HG02938 (cell line): Measurements from ENCODE around the gene FRMD3.

Source experiments
- ATAC-seq: cut with Tn5 transposase; IDR thresholded peaks from one replicate; pipeline ENCODE4 v1.9.1; 2021; ENCODE audit warnings: mild to moderate bottlenecking, moderate library complexity; ENCODE audit not compliant: unreplicated experiment

Gene FRMD3

GRCh38 chr9:83440641-83441040 is 97.6 kb downstream of the FRMD3 start:
- ATAC-seq = no peak

DNA sequence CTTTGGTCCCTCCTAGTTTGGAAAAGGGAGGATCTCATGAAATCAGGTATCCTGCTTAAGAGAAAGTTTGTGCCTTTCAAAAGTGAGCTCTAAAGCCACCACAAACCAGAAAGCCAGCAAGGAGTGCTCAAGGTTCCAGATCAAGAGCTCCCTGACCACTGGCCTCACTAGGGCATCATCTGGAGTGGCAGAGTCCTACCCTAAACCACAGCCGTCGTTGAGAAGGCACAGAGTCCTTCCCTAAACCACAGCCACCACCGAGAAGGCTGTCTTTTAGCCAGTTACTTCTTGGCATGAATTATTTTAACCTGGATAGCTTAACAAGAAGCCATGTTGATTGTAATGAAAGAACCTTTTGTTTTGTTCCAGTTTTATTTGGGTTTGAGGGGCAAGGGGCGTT is 102.9 kb downstream of the FRMD3 start:
- no peak for ATAC-seq

DNA sequence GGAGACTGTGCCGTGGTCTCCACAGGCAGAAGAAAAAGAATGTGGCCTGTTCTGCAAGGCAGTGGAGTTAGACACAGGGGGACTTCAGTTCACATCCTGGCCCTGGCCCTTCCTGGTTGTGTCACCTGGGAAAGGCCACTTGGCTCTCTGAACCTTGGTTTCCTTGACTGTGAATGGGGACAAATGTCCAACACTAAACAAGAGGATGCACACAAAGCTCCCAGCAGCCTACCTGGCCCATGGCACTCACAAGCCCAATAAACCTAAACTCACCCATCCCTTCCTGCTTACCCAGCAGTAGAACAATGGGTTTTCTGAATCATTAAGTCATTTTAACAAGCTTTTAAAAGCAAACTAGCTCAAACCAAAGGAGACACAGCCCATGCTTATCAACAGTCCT is 103.9 kb downstream of the FRMD3 start:
- ATAC-seq = no peak

DNA sequence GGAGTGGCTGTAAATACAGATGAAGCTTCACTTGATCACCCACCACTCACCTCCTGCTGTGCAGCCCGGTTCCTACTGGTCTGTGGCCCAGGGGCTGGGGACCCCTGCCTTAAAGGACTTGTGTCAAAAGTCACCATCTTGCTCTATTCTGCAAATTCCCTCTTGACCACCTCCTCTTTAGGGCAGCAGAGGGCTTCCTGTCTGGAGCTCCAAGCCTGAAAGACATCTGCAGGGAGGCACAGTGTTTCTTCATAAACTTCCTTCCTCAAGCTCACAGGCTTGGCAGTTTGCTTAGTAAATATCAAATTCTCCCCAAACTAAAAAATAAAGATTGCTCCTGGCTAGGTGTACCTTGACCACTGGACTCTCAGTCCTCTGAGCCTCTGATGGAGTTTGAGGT is 104.4 kb downstream of the FRMD3 start:
- no peak for ATAC-seq

GRCh38 chr9:83432877-83433550 is 105.2 kb downstream of the FRMD3 start:
- ATAC-seq = no peak

DNA sequence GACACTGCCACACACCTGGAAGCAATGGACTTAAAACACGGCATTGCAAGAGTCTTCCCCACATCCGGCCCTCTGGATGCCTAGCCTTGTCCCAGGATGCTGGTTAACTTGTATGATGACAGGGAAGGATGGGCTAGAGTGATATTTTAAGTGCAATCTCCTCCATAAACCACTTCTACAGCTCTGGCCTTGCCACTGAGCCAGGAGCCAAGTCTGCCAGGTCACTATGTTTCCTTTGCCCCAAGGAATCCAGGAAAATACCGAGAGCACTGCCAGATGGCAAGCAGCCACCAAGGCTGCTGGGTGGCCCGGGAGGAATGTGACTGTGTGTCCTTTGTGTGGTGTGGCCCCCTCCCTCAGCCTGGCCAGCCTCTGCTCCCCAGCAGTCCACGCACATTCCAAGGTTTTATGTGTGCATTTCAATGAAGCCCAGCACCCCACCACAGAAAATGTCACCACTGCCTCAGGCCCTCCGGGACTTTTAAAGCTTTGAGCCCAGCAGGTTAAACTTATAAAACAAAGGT is 106.0 kb downstream of the FRMD3 start:
- ATAC-seq = no peak

DNA sequence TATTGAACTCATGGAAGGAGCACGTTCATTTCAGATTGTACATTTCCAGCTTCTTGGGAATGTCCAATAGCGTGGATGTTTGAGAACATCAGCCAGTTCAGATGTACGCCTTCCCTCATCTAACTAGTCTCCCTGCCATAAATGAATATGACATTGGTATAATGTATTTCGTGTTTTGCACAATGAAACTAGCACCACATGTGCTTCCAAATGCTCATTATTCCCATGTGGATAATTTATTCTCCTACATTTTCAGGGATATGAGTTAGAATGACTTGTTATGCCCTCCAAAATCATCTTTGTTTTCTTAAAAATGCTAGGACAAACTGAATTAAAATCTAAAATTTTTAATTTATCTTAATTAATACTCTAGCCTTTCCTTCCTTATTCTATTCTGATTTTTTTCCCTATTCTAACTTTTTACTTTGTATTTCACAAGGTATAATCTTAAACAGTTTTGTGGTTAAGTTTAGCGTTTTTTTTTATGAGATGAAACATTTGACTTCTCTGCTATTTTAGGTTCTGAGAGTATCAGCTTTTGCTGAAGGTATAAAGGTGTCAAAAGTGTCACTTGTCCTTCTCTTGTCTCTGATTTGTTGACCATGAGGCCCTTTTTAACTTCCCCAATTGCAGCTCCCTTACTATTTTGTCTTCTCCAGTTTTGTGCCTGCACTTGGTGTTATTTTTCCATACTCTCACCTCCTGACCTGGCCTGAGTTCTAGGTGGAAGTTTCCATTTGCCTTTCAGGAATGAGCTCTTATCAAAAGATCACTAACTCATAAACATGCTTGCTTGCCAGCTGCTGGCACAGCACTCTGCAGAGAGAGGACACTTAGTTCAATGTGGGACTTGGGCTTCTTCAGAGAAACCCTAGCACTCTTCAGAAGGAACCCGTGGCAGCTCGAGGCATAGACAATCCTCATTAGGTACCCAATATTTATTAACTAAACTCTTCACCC is 106.8 kb downstream of the FRMD3 start:
- ATAC-seq = no peak

DNA sequence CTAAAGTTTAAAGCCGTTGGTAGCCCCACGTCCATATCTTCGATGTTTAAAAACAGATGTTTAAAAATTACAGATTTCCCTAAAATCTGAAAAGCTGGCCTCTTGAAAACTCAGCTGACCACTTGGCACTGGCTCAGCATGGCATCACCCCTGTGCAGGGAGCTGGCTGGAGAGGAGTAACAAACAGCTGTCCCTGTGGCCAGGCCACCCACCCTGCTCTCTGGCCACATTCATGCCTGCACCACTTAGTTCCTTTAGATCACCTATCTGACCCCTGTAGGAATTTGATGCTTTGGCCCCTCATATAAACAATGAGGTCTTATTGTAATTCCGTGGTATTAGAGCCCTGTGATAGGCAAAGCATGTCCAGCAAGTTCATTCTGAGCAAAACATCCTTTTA is 107.5 kb downstream of the FRMD3 start:
- ATAC-seq = no peak

GRCh38 chr9:83429229-83429628 is 109.0 kb downstream of the FRMD3 start:
- ATAC-seq = no peak

DNA sequence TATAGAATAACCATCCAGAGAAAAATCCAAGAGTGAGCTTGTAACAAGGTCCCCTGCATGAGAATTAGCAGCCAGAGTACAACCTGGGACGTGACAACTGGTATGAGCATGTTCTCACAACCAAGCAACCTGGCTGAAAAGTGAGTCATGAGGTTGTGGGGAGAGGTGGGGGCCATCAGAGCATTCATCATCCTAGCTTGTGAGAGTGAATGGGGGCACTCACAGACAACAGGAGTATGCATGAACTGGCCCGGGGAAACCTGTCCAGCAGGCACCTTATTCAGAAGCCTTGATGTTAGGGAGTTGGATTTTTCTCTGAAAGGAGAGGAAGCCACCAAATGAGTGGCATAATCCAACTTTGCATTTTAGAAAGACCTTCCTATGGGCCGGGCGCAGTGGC is 113.0 kb downstream of the FRMD3 start:
- no peak for ATAC-seq

DNA sequence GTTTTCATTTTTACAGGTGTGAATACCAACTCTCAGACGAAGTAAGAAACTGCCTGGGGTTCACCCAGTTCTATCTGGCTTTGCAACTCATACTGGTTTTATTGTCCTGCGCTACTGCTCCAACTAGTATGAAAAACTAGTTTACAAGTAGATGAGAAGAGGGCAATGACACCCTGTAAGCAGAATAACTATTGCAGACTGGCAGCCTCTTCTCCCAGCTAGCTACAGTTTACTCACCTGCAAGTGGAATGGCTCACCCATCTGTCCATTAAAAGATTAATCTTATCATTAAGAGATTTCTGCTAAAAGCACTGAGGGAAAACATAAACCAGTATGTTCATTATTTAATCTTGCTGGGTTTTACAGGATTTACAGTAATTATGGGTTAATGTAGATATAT is 113.4 kb downstream of the FRMD3 start:
- ATAC-seq = no peak

DNA sequence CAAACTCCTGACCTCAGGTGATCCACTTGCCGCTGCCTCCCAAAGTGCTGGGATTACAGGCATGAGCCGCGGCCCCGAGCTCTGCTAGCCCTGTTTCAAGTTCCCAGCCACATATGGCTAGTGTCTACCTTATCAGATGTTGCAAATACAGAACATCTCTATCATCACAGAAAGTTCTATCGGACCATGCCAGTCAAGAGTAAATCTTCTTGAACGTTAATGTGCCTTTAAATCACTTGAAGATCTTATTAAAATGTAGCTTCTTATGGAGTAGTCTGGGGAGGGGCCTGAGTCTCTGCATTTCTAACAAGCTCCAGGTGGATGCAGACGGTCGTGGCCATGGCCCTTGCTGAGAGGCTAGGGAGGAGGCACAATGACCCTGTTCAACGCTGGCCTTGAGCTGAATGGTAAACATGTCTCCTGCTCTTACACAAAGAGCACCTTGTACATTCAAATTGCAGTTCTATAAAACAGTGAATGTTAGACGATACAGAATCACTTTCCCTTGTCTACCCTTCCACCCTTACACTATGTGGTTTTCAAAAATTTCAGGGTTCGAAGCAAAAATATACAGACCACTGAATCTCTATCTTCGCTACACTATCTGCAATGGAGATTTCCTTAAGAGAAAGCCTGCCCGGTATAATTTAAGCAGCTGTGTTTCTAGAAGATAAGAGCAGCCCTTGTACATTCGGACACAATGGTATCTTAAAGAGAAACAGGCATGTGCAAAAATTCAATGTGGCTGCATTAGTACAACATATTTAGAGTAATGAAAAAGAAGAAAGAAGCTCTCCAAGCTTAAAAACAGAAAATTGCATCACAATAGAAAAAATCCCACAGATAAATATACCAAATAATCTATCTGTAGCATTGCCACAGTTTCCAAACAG is 114.1 kb downstream of the FRMD3 start:
- no peak for ATAC-seq

GRCh38 chr9:83422527-83422926 is 115.7 kb downstream of the FRMD3 start:
- ATAC-seq = no peak

DNA sequence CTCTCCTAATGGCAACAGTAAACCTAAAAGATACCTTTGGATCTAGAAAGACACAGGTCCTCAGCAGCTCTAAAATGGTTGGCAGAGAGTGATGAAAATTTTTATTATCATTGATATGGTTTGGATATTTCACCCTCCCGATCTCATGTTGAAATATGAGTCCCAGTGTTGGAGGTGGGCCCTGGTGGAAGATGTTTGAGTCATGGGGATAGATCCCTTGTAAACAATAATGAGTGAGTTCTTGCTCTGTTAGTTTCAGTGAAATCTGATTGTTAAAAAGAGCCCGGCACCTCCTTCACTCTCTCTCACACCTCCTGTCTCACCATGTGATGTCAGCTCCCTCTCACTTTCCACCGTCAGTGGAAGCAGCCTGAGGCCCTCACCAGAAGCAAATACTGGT is 117.7 kb downstream of the FRMD3 start:
- no peak for ATAC-seq

GRCh38 chr9:83419961-83420360 is 118.2 kb downstream of the FRMD3 start:
- ATAC-seq = no peak

DNA sequence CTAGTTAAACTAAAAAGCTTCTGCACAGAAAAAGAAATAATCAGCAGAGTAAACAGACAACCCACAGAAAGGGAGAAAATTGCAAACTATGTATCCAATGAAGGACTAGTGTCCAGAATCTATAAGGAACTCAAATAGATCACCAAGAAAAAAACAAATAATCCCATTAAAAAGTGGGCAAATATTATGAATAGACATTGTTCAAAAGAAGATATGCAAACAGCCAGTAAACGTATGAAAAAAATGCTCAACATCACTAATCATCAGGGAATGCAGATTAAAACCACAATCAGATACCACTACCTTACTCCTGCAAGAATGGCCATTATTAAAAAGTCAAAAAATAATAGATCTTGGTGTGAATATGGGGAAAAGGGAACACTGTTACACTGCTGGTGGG is 119.9 kb downstream of the FRMD3 start:
- ATAC-seq = no peak

- ATAC-seq = no peak
Measured at GRCh38 chr9:83413367-83413766, 124.8 kb downstream of the FRMD3 start.

DNA sequence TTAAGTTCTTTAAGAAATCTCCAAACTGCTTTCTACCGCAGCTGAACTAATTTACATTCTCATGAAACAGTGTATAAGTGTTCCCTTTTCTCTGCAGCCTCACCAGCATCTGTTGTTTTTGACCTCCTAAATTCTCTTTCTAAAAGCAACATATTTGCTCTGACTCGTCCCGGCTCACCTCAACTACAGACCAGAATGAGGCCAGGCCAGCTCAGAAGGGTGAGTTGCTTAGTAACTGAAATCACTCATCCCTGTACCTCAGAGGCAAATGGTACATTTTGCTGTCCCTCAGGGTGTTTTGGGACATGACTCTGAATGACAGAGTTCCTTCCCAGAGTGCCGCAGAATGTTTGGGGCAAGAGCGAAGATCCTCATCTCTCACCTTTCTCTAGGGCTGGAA is 127.5 kb downstream of the FRMD3 start:
- ATAC-seq = no peak

DNA sequence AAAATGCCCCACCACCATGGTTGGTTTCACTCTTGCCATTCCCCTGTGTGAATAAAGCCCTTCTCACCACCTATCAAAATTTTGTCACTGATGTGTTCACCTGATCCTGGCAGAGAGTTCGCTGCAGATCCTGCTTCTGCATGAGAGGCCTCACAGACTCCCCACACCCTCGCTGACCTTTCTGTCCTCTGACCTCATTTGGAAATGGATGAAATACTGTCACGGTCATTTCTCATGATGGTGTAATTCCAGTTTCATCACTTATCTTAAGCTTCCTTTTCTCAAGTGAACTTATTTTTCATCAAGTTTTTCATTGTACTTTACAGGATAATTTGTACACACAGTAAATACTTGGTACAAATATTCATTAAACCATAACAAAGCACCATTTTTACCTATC is 131.3 kb downstream of the FRMD3 start:
- no peak for ATAC-seq

- ATAC-seq = no peak
Measured at GRCh38 chr9:83405759-83406158, 132.4 kb downstream of the FRMD3 start.
